ENCODE results near the gene ARHGEF28. TPM values are rescaled to one million over a fixed set of nuclear protein-coding genes. Genes with fewer than 3 reads are reported as not detected.

ARHGEF28 gene
- polyA plus RNA-seq, 1 donor, result 16.6 TPM

- Histone ChIP-seq H3K36me3 (ENCODE audit: control insufficient read depth, insufficient read depth, low read length) (peaks cover 22% of the 10 kb centered on the region), H3K9me3 (ENCODE audit: control insufficient read depth, low read depth, low read length) (no peaks in the 10 kb centered on the region), H3K27ac (ENCODE audit: low read length) (no peak overlapping the region), H3K4me3 (ENCODE audit: low read length) (no peak overlapping the region), H3K4me1 (ENCODE audit: control insufficient read depth, insufficient read depth, low read length) (no peaks in the 10 kb centered on the region), H3K27me3 (ENCODE audit: control insufficient read depth, insufficient read depth, low read length) (no peaks in the 10 kb centered on the region)
- DNase-seq, result no peak
- WGBS (ENCODE audit: insufficient coverage, low lambda C conversion rate), result 80% methylated on average over 1 of the region's 5 CpGs
These were observed 218.2 kb downstream of the ARHGEF28 start for GRCh38 chr5:73844165-73844564.

GRCh38 chr5:73851471-73852181, 225.6 kb downstream of the ARHGEF28 start:
- Histone ChIP-seq H3K27me3 (ENCODE audit: control insufficient read depth, insufficient read depth, low read length) (no peaks in the 10 kb centered on the region), H3K9me3 (ENCODE audit: control insufficient read depth, low read depth, low read length) (no peaks in the 10 kb centered on the region), H3K36me3 (ENCODE audit: control insufficient read depth, insufficient read depth, low read length) (peaks cover 4% of the 10 kb centered on the region), H3K4me1 (ENCODE audit: control insufficient read depth, insufficient read depth, low read length) (no peaks in the 10 kb centered on the region), H3K4me3 (ENCODE audit: low read length) (no peak overlapping the region), H3K27ac (ENCODE audit: low read length) (no peak overlapping the region)
- 80% methylated on average over 2 of the region's 2 CpGs for WGBS (ENCODE audit: insufficient coverage, low lambda C conversion rate)
- DNase-seq, result no peak

- DNase-seq, result no peak
- 70% methylated on average over 4 of the region's 4 CpGs for WGBS (ENCODE audit: insufficient coverage, low lambda C conversion rate)
- peaks cover 7% of the 10 kb centered on the region for H3K36me3 ChIP-seq (ENCODE audit: control insufficient read depth, insufficient read depth, low read length)
- no peaks in the 10 kb centered on the region for H3K27me3 ChIP-seq (ENCODE audit: control insufficient read depth, insufficient read depth, low read length)
- H3K9me3 ChIP-seq (ENCODE audit: control insufficient read depth, low read depth, low read length), result no peaks in the 10 kb centered on the region
- no peaks in the 10 kb centered on the region for H3K4me1 ChIP-seq (ENCODE audit: control insufficient read depth, insufficient read depth, low read length)
- no peak overlapping the region for H3K4me3 ChIP-seq (ENCODE audit: low read length)
- H3K27ac ChIP-seq (ENCODE audit: low read length), result no peak overlapping the region
These were observed 227.1 kb downstream of the ARHGEF28 start for GRCh38 chr5:73853091-73853490.

GRCh38 chr5:73856997-73857396, 231.0 kb downstream of the ARHGEF28 start:
- Histone ChIP-seq H3K4me3 (ENCODE audit: low read length) (no peak overlapping the region), H3K27ac (ENCODE audit: low read length) (no peak overlapping the region), H3K27me3 (ENCODE audit: control insufficient read depth, insufficient read depth, low read length) (no peaks in the 10 kb centered on the region), H3K9me3 (ENCODE audit: control insufficient read depth, low read depth, low read length) (no peaks in the 10 kb centered on the region), H3K4me1 (ENCODE audit: control insufficient read depth, insufficient read depth, low read length) (no peaks in the 10 kb centered on the region), H3K36me3 (ENCODE audit: control insufficient read depth, insufficient read depth, low read length) (peaks cover 18% of the 10 kb centered on the region)
- WGBS (ENCODE audit: insufficient coverage, low lambda C conversion rate), result no CpG with 5 or more reads among the region's 5 CpGs
- no peak for DNase-seq

GRCh38 chr5:73857446-73857845, 231.4 kb downstream of the ARHGEF28 start:
- 89% methylated on average over 2 of the region's 3 CpGs for WGBS (ENCODE audit: insufficient coverage, low lambda C conversion rate)
- Histone ChIP-seq H3K9me3 (ENCODE audit: control insufficient read depth, low read depth, low read length) (no peaks in the 10 kb centered on the region), H3K4me1 (ENCODE audit: control insufficient read depth, insufficient read depth, low read length) (no peaks in the 10 kb centered on the region), H3K4me3 (ENCODE audit: low read length) (no peak overlapping the region), H3K36me3 (ENCODE audit: control insufficient read depth, insufficient read depth, low read length) (peaks cover 18% of the 10 kb centered on the region), H3K27me3 (ENCODE audit: control insufficient read depth, insufficient read depth, low read length) (no peaks in the 10 kb centered on the region), H3K27ac (ENCODE audit: low read length) (no peak overlapping the region)
- DNase-seq, result no peak

- no peaks in the 10 kb centered on the region for H3K27me3 ChIP-seq (ENCODE audit: control insufficient read depth, insufficient read depth, low read length)
- DNase-seq, result no peak
- H3K4me1 ChIP-seq (ENCODE audit: control insufficient read depth, insufficient read depth, low read length), result no peaks in the 10 kb centered on the region
These were observed 232.1 kb downstream of the ARHGEF28 start for GRCh38 chr5:73858054-73858453.

GRCh38 chr5:73858776-73859175, 232.8 kb downstream of the ARHGEF28 start:
- Histone ChIP-seq H3K9me3 (ENCODE audit: control insufficient read depth, low read depth, low read length) (no peaks in the 10 kb centered on the region), H3K27ac (ENCODE audit: low read length) (no peak overlapping the region), H3K4me1 (ENCODE audit: control insufficient read depth, insufficient read depth, low read length) (no peaks in the 10 kb centered on the region), H3K4me3 (ENCODE audit: low read length) (no peak overlapping the region), H3K27me3 (ENCODE audit: control insufficient read depth, insufficient read depth, low read length) (no peaks in the 10 kb centered on the region), H3K36me3 (ENCODE audit: control insufficient read depth, insufficient read depth, low read length) (peaks cover 14% of the 10 kb centered on the region)
- 100% methylated on average over 1 of the region's 3 CpGs for WGBS (ENCODE audit: insufficient coverage, low lambda C conversion rate)
- DNase-seq, result no peak

More at GRCh38 chr5:73858054-73858453, 232.1 kb downstream of the ARHGEF28 start:
- Histone ChIP-seq H3K36me3 (ENCODE audit: control insufficient read depth, insufficient read depth, low read length) (peaks cover 16% of the 10 kb centered on the region), H3K9me3 (ENCODE audit: control insufficient read depth, low read depth, low read length) (no peaks in the 10 kb centered on the region), H3K4me3 (ENCODE audit: low read length) (no peak overlapping the region), H3K27ac (ENCODE audit: low read length) (no peak overlapping the region)
- WGBS (ENCODE audit: insufficient coverage, low lambda C conversion rate), result no CpG with 5 or more reads among the region's 4 CpGs

- WGBS (ENCODE audit: insufficient coverage, low lambda C conversion rate), result 80% methylated on average over 1 of the region's 5 CpGs
- H3K36me3 ChIP-seq (ENCODE audit: control insufficient read depth, insufficient read depth, low read length), result peaks cover 14% of the 10 kb centered on the region
- no peaks in the 10 kb centered on the region for H3K27me3 ChIP-seq (ENCODE audit: control insufficient read depth, insufficient read depth, low read length)
- DNase-seq, result no peak
- H3K4me1 ChIP-seq (ENCODE audit: control insufficient read depth, insufficient read depth, low read length), result no peaks in the 10 kb centered on the region
- no peak overlapping the region for H3K4me3 ChIP-seq (ENCODE audit: low read length)
- H3K27ac ChIP-seq (ENCODE audit: low read length), result no peak overlapping the region
- no peaks in the 10 kb centered on the region for H3K9me3 ChIP-seq (ENCODE audit: control insufficient read depth, low read depth, low read length)
These were observed 233.7 kb downstream of the ARHGEF28 start for GRCh38 chr5:73859696-73860095.

GRCh38 chr5:73861313-73861988, 235.5 kb downstream of the ARHGEF28 start:
- no peak overlapping the region for H3K27ac ChIP-seq (ENCODE audit: low read length)
- H3K27me3 ChIP-seq (ENCODE audit: control insufficient read depth, insufficient read depth, low read length), result no peaks in the 10 kb centered on the region
- WGBS (ENCODE audit: insufficient coverage, low lambda C conversion rate), result 100% methylated on average over 2 of the region's 4 CpGs
- H3K36me3 ChIP-seq (ENCODE audit: control insufficient read depth, insufficient read depth, low read length), result peaks cover 14% of the 10 kb centered on the region
- no peak overlapping the region for H3K4me3 ChIP-seq (ENCODE audit: low read length)
- no peaks in the 10 kb centered on the region for H3K4me1 ChIP-seq (ENCODE audit: control insufficient read depth, insufficient read depth, low read length)
- DNase-seq, result no peak
- H3K9me3 ChIP-seq (ENCODE audit: control insufficient read depth, low read depth, low read length), result no peaks in the 10 kb centered on the region

- Histone ChIP-seq H3K36me3 (ENCODE audit: control insufficient read depth, insufficient read depth, low read length) (peaks cover 18% of the 10 kb centered on the region), H3K27me3 (ENCODE audit: control insufficient read depth, insufficient read depth, low read length) (no peaks in the 10 kb centered on the region), H3K4me1 (ENCODE audit: control insufficient read depth, insufficient read depth, low read length) (no peaks in the 10 kb centered on the region), H3K27ac (ENCODE audit: low read length) (no peak overlapping the region), H3K4me3 (ENCODE audit: low read length) (no peak overlapping the region), H3K9me3 (ENCODE audit: control insufficient read depth, low read depth, low read length) (no peaks in the 10 kb centered on the region)
- no peak for DNase-seq
These were observed 236.8 kb downstream of the ARHGEF28 start for GRCh38 chr5:73862796-73863195.

- H3K4me3 ChIP-seq (ENCODE audit: low read length), result no peak overlapping the region
- WGBS (ENCODE audit: insufficient coverage, low lambda C conversion rate), result no CpG with 5 or more reads among the region's 3 CpGs
- H3K4me1 ChIP-seq (ENCODE audit: control insufficient read depth, insufficient read depth, low read length), result no peaks in the 10 kb centered on the region
- no peak overlapping the region for H3K27ac ChIP-seq (ENCODE audit: low read length)
- peaks cover 11% of the 10 kb centered on the region for H3K36me3 ChIP-seq (ENCODE audit: control insufficient read depth, insufficient read depth, low read length)
- no peaks in the 10 kb centered on the region for H3K9me3 ChIP-seq (ENCODE audit: control insufficient read depth, low read depth, low read length)
- DNase-seq, result no peak
- H3K27me3 ChIP-seq (ENCODE audit: control insufficient read depth, insufficient read depth, low read length), result no peaks in the 10 kb centered on the region
These were observed 237.9 kb downstream of the ARHGEF28 start for GRCh38 chr5:73863876-73864275.
